K562 (cell line): ENCODE results near the gene PTPN1. TPM values are rescaled to one million over a fixed set of nuclear protein-coding genes. Genes with fewer than 3 reads are reported as not detected.
A peak's percentile ranks its signal among the peaks of the same experiment; 100 is the strongest.

Experiments
- CAMTA2 ChIP-seq: fragments of 250-450 bp; sonication (Bioruptor Pico); conservative IDR thresholded peaks from 2 replicates; pipeline ENCODE4 v1.5.1; 2022
- CBFA2T2 ChIP-seq: fragments of 450-650 bp; conservative IDR thresholded peaks from 2 replicates; pipeline ENCODE4 v1.6.1; 2017; ENCODE audit warnings: mild to moderate bottlenecking
- FOXA3 ChIP-seq, 2 experiments: fragments of 450-650 bp in 1 of 2; sonication (generic) in 1 of 2; formaldehyde crosslinking; IDR thresholded peaks in 1 of 2; conservative IDR thresholded peaks in 1 of 2; 2 replicates each; pipeline versions ENCODE4 v1.4.0 to v1.8.0; 2020 to 2022; ENCODE audit warnings: mild to moderate bottlenecking in 2 of 2, missing genetic modification reagents in 1 of 2
- FOXK2 ChIP-seq, 2 experiments: fragments of 450-650 bp; IDR thresholded peaks in 1 of 2; conservative IDR thresholded peaks in 1 of 2; 2 replicates each; pipeline ENCODE4 v1.6.1; 2016; ENCODE audit warnings: low read depth in 2 of 2, mild to moderate bottlenecking in 1 of 2
- FOXO4 ChIP-seq: fragments of 450-650 bp; formaldehyde crosslinking; IDR thresholded peaks from 2 replicates; pipeline ENCODE4 v1.4.0; 2020; ENCODE audit warnings: mild to moderate bottlenecking, moderate library complexity
- GATA2 ChIP-seq: sonication (generic); formaldehyde crosslinking; IDR thresholded peaks from 2 replicates; pipeline ENCODE4 v1.4.0; 2020; ENCODE audit warnings: mild to moderate bottlenecking, missing genetic modification reagents
- HDAC1 ChIP-seq, 2 experiments: fragments of 450-650 bp; IDR thresholded peaks; 2 replicates each; pipeline ENCODE4 v1.6.1; 2016 to 2017; ENCODE audit warnings: inconsistent platforms in 1 of 2, mild to moderate bottlenecking in 1 of 2, moderate library complexity in 1 of 2
- HDAC2 ChIP-seq: fragments of 450-650 bp; IDR thresholded peaks from 2 replicates; pipeline ENCODE4 v1.6.1; 2016; ENCODE audit warnings: mild to moderate bottlenecking
- HLTF ChIP-seq: fragments of 450-650 bp; IDR thresholded peaks from 2 replicates; pipeline ENCODE4 v1.6.1; 2016
- HNRNPK ChIP-seq: fragments of 200-400 bp; formaldehyde crosslinking; IDR thresholded peaks from one replicate; pipeline ENCODE4 v1.6.1; 2018; ENCODE audit warnings: mild to moderate bottlenecking, low read depth, low read length; ENCODE audit not compliant: poor library complexity, severe bottlenecking
- JUNB ChIP-seq: fragments of 450-650 bp; formaldehyde crosslinking; conservative IDR thresholded peaks from 2 replicates; pipeline ENCODE4 v1.4.0; 2020; ENCODE audit warnings: mild to moderate bottlenecking
- MTF1 ChIP-seq: fragments of 250-450 bp; sonication (Bioruptor Pico); IDR thresholded peaks from 2 replicates; pipeline ENCODE4 v1.9.0; 2021; ENCODE audit warnings: moderate library complexity, mild to moderate bottlenecking, inconsistent platforms, borderline replicate concordance
- MXD1 ChIP-seq: fragments of 250-450 bp; sonication (Bioruptor Pico); IDR thresholded peaks from 2 replicates; pipeline ENCODE4 v1.8.0; 2021; ENCODE audit warnings: borderline replicate concordance, mild to moderate bottlenecking, moderate library complexity; ENCODE audit not compliant: poor library complexity, severe bottlenecking
- MYBL2 ChIP-seq, 2 experiments: fragments of 450-650 bp in 1 of 2; sonication (generic) in 1 of 2; formaldehyde crosslinking in 1 of 2; IDR thresholded peaks; 2 replicates each; pipeline versions ENCODE4 v1.6.1 to v1.8.1; 2017 to 2022; ENCODE audit warnings: borderline replicate concordance in 1 of 2, inconsistent platforms in 1 of 2, low read depth in 1 of 2, mild to moderate bottlenecking in 1 of 2, missing genetic modification reagents in 1 of 2, moderate library complexity in 1 of 2
- NFXL1 ChIP-seq: fragments of 450-650 bp; formaldehyde crosslinking; IDR thresholded peaks from 2 replicates; pipeline ENCODE4 v1.4.0; 2021; ENCODE audit warnings: mild to moderate bottlenecking
- PURB ChIP-seq: sonication (generic); formaldehyde crosslinking; IDR thresholded peaks from 2 replicates; pipeline ENCODE4 v1.9.0; 2021; ENCODE audit warnings: low read depth, mild to moderate bottlenecking, missing genetic modification reagents
- SMC3 ChIP-seq: conservative IDR thresholded peaks from 2 replicates; pipeline ENCODE4 v1.6.1; 2011; ENCODE audit warnings: low read depth, low read length, improper control_type of control experiment; ENCODE audit not compliant: insufficient read depth
- ZBTB12 ChIP-seq: fragments of 250-450 bp; sonication (Bioruptor Pico); IDR thresholded peaks from 2 replicates; pipeline ENCODE4 v1.4.0; 2020
- ZC3H4 ChIP-seq: sonication (generic); formaldehyde crosslinking; IDR thresholded peaks from 2 replicates; pipeline ENCODE4 v1.9.0; 2021; ENCODE audit warnings: missing genetic modification reagents, borderline replicate concordance
- ZFPM2 ChIP-seq: fragments of 250-450 bp; sonication (Bioruptor Pico); IDR thresholded peaks from 2 replicates; pipeline ENCODE4 v1.5.1; 2022; ENCODE audit warnings: mild to moderate bottlenecking
- ZFX ChIP-seq: sonication (generic); formaldehyde crosslinking; IDR thresholded peaks from 2 replicates; pipeline ENCODE4 v1.8.0; 2022; ENCODE audit warnings: mild to moderate bottlenecking, missing genetic modification reagents, moderate library complexity
- ZNF431 ChIP-seq: sonication (generic); formaldehyde crosslinking; IDR thresholded peaks from 2 replicates; pipeline ENCODE4 v1.8.0; 2022; ENCODE audit warnings: mild to moderate bottlenecking, missing genetic modification reagents
- ZNF551 ChIP-seq: fragments of 250-450 bp; sonication (Bioruptor Pico); IDR thresholded peaks from 2 replicates; pipeline ENCODE4 v1.5.0; 2021; ENCODE audit warnings: mild to moderate bottlenecking, moderate library complexity
- polyA plus RNA-seq, 8 experiments: library from polyadenylated mRNA; depleted of rRNA in 4 of 8; stranded (reverse) in 5 of 8; unstranded in 3 of 8; fragments of >200 nt; fragmentation: Nextera tagmentation in 2 of 8; fragmentation: Illumina TruSeq in 1 of 8; extraction: Ambion mirVana in 2 of 8; extraction: Trizol in 1 of 8; gene quantifications; 2 replicates each; pipeline versions ENCODE4 v1.2.1 to v1.2.3, GENCODE V29; 2011 to 2014; ENCODE audit warnings: inconsistent platforms in 1 of 8, missing spikeins in 1 of 8
- total RNA-seq, 7 experiments: library from RNA; depleted of rRNA in 6 of 7; stranded (reverse); fragments of >200 nt in 6 of 7; fragmentation: Illumina TruSeq in 2 of 7; extraction: Trizol in 2 of 7; gene quantifications; 2 replicates each; pipeline versions ENCODE4 v1.2.1 to v1.2.3, GENCODE V29; 2011 to 2021; ENCODE audit warnings: low replicate concordance in 1 of 7
- TF ChIP-seq, protein P1 (sequence below): sonication (generic); formaldehyde crosslinking; IDR thresholded peaks from 2 replicates; pipeline ENCODE4 v1.9.0; 2022; ENCODE audit warnings: mild to moderate bottlenecking, missing genetic modification reagents

PTPN1 gene
- total and polyA plus RNA-seq, 9 of the 15 experiments (the other 6 are each of a cell fraction or from before 2014, with no cell fraction given): 11.0 to 85.3 (median 54.0) TPM

- TF ChIP-seq HDAC1 (IDR thresholded peaks at IDR 0.05) (peak in 1 of 2 experiments; percentile 43; a peak in 2 of 4 replicates), ZFX (0 out of 2 replicates have a peak, but pooled peaks have one; percentile 9), CBFA2T2 (no peak), ZNF551 (CRISPR knock-in tag) (no peak), HDAC2 (no peak; the same call in 1 of the 2 replicates), MXD1 (CRISPR knock-in tag) (peak; percentile 9), GATA2 (CRISPR knock-in tag) (no peak), FOXK2 (conservative IDR thresholded peaks at IDR 0.05 in 1 of 2, IDR thresholded peaks at IDR 0.05 in 1 of 2; ENCODE audit: low read depth in 2 of 2) (no peak), PURB (CRISPR knock-in tag) (no peak), MTF1 (CRISPR knock-in tag) (no peak), ZNF431 (0 out of 2 replicates have a peak, but pooled peaks have one; percentile 4), ZBTB12 (no peak), ZC3H4 (peak; percentile 21; the same call in 1 of the 2 replicates), ZFPM2 (CRISPR knock-in tag) (no peak), NFXL1 (no peak), SMC3 (no peak), HLTF (0 out of 2 replicates have a peak, but pooled peaks have one; percentile 58), MYBL2 (IDR thresholded peaks at IDR 0.05; ENCODE audit: low read depth) (no peak), MYBL2 (CRISPR knock-in tag; IDR thresholded peaks at IDR 0.05; ENCODE audit: borderline replicate concordance) (no peak), FOXA3 (CRISPR knock-in tag; conservative IDR thresholded peaks at IDR 0.05 in 1 of 2, IDR thresholded peaks at IDR 0.05 in 1 of 2) (0 out of 4 replicates have a peak, but pooled peaks of 1 of the 2 experiments have one; percentile 51), FOXO4 (CRISPR knock-in tag) (no peak), CAMTA2 (CRISPR knock-in tag) (no peak), HNRNPK (no peak), JUNB (CRISPR knock-in tag) (no peak)
- TF ChIP-seq, protein P1, sequence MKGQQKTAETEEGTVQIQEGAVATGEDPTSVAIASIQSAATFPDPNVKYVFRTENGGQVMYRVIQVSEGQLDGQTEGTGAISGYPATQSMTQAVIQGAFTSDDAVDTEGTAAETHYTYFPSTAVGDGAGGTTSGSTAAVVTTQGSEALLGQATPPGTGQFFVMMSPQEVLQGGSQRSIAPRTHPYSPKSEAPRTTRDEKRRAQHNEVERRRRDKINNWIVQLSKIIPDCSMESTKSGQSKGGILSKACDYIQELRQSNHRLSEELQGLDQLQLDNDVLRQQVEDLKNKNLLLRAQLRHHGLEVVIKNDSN (CRISPR knock-in tag): no peak
Observed at GRCh38 chr20:50510706-50511542, 741 bp downstream of the PTPN1 start (continued).
